ENCODE results near the gene OTOG.

OTOG gene

DNA sequence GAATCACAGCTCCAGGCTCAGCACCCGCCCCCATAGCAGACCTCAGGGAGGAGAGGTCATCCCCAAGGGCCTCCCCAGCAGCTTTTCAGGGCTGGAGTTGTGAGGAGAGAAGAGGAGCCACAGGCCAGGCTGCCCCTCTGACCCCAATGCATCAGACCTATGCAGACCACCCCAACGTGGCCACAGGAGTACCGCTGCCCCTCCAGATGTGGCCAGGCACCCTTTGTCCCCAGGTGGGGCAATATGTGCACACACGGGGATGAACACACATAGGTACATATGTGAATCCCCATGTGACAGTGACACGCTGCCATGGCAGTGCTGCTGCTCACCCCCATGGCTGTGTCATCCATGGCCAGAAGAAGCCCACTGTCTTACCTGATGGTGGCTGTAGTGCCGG is 13.7 kb upstream of the OTOG start:
- in situ Hi-C loops (cut with MboI; ENCODE audit: low sequenced_read_pairs) = no loop called here

DNA sequence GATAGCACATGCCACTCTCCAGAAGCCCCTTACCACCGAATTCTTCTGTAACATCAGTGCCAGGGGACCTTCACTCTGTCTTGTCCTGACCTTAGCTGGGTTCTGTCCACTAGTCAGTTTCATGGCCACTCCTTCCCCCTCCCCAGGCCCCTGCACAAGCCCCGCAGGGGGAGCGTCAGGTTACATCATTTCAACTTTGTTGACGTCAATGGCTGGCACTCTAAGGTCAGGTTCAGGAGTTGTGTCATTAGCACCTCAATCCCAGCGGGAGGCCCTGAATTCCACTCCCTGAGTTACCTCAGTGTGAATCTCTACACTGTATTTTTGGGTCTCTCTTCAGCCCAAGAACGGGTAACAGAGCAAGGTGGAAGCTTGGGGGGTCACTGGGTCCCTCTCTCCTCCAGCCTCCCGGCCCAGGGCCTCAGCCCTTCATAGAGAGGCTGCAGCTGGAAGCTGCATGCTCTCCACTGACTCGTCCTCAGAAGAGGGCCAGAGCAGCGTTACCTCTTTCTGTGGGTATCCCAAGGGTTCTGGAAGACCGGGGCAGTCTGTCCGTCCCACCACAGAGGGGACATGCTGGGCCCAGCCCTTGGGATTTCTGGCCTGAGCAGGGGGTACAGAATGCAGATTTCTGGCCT is 13.2 kb upstream of the OTOG start:
- in situ Hi-C loops (cut with MboI; ENCODE audit: low sequenced_read_pairs) = no loop called here

DNA sequence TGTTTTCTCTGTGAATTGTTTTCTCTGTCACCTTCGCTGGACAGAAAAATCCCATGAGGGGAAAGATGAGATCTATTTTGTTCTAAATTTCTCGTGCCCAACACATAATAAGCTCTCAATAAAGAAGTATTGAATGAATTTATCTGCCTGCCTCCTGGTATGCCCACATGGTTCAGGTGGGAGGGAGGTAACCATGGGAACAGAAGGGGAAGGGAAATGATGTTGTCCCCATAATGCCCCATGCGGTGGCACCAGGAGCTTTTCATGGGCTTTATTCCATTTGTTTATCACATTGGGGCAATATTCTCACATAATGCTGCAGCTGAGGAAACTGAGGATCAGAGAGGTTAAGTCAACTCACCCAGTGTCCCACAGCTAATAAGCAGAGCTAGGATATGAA is 11.6 kb upstream of the OTOG start:
- in situ Hi-C loops (cut with MboI; ENCODE audit: low sequenced_read_pairs) = no loop called here

DNA sequence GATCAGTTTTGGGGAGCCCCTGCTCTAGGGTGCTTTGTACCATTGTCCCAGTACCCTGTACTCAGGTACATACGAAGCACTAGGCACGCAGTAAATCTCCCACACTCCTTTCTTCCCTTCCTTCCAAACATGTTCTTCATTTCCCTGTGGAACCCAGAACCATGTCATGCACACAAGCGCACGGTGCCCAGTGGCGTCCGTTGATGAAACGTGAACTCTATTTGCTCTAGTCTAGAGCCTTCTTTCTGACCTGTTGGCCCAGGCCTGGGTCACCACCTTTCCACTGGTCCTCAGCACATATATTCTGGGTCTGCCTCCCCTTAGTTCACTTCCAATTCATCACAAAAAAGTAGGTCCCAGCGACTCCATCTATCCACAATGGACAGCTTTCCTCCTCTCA is 9.8 kb upstream of the OTOG start:
- in situ Hi-C loops (cut with MboI; ENCODE audit: low sequenced_read_pairs) = no loop called here

DNA sequence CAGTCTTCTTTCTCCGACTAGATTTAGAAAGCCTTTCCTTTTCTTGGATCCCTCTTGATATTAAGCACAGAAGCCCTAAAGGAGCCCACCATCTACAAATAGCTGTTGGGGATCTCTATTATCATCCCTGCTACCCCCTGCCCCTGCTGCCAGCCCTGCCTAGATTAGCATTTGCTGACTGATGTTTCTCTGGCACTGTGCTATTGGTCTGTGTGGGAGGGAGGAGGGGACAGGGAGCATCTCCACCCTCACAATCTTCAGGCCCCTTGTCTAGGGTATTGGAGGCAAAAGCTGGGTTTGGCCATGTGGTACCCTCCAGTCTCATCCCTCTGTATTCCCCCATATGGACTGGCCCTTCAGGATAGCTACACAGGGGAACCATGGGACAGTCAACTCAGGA is 9.0 kb upstream of the OTOG start:
- in situ Hi-C loops (cut with MboI; ENCODE audit: low sequenced_read_pairs) = no loop called here

DNA sequence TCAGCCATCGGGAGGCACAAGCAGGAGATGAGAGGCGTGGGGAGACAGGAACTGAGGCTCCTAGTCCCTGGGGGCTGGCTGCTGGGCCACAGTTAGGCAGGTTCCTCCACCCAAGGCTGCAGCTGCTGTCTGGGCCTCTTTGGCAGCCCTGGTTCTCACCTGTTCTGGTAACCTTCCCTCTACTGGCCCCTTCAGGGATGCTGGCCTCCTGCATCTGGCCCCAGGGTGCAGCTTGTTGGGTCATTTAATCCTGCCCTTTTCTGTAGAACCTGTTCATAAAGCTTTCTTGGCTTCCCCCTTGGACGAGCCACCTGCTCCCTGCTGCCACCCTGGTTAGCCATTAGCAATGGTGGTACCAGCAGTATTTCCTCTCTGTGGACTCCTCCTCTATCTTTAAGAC is 8.3 kb upstream of the OTOG start:
- in situ Hi-C loops (cut with MboI; ENCODE audit: low sequenced_read_pairs) = no loop called here

DNA sequence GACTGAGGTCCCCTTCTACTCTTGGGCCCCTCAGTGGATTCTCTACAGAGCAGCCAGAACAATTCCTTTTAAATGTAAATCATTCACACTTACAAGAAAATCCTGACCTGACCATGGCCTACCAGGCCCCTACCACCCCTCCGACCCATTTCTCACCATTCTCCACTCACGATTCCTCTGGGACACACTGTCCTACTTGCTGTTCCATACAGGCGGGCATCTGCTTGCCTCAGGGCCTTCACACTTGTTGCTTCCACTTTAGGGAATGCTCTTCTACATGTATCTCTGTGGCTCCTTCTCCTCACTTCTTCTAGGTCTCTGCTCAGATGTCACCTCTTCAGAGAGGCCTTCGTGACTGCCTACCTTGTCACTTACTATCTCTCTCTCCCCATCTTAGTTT is 6.3 kb upstream of the OTOG start:
- in situ Hi-C loops (cut with MboI; ENCODE audit: low sequenced_read_pairs) = no loop called here

DNA sequence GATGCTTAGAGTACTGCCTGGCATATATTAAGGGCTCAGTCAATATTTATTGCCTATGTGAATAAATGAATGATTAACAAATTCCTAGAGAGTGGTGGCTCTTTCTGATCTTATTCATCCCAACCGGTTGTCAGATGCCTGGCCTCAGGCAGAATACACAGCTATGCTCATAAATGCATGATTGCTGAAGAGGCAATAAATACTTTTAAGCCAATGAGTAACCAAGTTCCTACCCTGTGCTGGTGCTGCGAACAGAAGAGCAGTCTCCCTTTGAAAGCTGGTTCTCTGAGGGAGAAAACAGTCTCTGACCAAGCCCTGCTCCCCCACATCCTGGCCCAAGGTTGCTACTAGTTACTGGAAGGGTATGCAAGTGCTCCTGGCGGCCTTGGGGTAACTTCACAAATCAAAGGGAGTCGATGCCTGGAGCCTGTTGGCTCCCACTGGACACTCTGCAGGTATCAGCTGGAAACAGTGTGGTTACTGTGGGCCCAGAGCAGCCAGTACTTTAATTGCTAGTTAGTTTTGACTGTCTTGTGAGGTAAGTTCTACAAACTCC is 5.7 kb upstream of the OTOG start:
- in situ Hi-C loops (cut with MboI; ENCODE audit: low sequenced_read_pairs) = no loop called here

DNA sequence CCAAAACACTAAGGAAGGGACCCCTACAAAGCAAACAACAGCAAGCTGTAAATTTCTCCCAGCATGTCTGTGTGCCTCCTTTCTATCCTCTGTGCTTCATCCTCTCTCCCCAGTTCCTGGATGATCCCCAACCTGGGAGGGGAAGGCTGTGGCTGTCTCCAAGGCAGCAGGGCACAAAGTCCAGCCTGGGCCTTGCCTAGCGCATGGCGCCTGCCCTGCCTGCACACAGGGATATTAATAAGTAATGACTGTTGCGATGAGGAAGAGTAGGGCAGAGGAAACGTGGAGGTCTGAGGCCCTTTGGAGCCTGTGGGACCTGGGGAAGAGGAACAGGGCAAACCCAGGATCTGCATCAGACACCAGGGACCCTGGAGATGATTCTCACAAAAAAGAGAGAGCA is 4.8 kb upstream of the OTOG start:
- in situ Hi-C loops (cut with MboI; ENCODE audit: low sequenced_read_pairs) = no loop called here

DNA sequence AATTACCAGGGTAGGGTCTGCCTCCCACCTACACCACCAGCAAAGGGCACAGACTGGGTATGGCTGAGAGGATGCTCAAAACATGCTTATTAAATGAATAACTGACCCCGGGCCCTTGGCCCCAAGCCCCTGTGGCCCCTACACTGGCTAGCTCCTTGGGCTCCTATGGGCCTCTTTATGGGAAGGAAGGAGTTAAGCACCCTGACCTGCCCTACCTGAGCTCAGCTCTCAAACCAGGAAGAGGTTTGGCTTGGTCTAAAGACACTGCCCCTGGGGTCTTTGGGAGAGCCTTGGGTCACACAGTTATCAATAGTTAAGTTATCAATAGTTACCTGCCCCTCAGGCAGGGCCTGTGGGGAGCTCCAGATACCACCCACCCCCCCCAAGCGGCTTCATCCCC is 4.0 kb upstream of the OTOG start:
- in situ Hi-C loops (cut with MboI; ENCODE audit: low sequenced_read_pairs) = no loop called here

DNA sequence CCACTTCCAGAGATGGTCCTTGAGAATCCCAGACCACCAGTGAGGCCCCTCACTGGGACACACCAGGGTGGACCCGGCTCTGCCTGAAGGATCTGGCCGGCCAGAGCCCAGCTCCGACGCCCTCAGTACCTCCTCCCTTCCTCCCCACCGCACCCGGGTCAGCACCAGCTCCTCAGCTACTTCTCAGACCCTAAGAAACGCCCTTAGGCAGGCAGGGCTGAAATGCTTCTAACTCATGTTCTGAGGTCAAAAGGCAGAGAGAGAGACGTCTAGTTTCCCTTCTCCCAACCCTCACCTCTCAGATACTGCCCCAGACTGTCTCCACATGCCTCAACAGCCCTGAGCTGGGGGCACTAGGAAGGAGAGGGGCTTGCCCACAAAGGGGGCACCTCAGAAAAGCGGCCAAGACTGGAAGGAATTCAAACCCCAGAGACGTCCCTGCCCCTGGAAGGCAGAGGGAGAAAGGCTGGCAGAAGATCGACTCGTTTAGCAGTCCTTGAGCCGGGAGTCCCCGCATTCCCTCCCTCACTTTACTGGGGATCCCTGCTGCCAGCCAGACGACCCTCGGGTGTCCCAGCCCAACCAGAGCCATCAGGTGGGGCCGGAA is 3.4 kb upstream of the OTOG start:
- in situ Hi-C loops (cut with MboI; ENCODE audit: low sequenced_read_pairs) = no loop called here

DNA sequence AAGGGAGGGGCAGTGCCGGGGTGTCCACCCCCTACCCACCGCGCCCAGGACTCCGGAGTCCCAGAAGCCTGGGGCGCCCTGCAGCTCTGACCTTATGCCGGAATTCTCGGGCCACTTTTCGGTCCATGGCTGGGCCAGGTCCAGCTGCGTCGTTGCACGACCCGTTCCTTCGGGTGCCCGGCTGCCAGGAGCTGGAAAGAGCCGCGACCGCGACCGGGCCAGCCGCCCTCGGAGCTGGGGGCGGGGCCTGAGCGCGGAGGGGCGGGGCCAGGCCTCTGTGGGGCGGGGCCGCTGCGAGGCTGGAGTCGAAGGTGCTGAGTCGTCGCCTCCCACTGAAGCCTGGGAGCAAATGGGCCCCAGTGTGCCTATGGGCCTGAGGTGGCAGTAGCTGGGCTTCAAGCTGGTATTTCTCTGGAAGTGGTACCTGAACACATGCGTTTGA is 2.9 kb upstream of the OTOG start, which contains the start of gene USH1C:
Gene USH1C (minus strand): TSS at position 236 of the 442 bp plus-strand sequence. CDS start 109 bp downstream, at position 127.
- in situ Hi-C loops (cut with MboI; ENCODE audit: low sequenced_read_pairs) = no loop called here

DNA sequence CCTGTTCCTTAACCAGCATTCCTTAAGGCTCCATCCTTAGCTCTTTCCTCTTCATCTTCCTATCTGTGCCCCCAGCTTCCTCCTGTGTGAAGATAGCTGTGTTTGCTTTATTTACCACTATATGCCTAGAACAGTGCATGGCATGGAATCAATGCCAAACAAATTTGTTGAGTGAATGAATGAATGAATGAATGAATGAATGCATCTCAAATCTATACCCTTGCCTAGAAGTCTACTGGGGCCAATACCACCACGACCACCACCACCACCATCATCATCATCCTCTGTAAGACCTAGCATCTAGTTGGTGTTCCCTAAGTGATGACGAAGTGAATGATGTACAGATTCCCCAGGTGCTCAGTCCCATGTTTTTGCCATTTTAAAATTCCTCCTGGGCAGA is 819 bp upstream of the OTOG start:
- in situ Hi-C loops (cut with MboI; ENCODE audit: low sequenced_read_pairs) = no loop called here

DNA sequence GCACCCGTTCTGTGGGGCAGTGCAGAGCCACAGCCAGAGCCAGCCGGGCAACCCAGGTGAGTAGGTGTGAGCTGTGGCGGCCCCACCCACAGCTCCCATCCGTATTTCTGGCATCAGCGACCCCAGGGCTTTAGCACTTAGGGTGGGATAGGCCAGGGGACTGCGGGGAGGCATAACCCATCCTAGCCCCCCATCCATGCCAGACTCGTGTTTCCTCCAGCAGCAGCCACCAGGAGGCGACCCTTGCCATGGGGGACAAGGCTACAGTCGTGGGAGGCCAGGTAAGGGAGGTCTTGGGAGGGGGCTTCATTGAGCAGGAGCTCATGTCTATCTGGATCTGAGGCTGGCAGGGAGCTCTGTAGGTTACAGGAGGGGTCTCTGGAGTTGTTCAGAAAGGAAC is 873 bp downstream of the OTOG start:
- in situ Hi-C loops (cut with MboI; ENCODE audit: low sequenced_read_pairs) = no loop called here

DNA sequence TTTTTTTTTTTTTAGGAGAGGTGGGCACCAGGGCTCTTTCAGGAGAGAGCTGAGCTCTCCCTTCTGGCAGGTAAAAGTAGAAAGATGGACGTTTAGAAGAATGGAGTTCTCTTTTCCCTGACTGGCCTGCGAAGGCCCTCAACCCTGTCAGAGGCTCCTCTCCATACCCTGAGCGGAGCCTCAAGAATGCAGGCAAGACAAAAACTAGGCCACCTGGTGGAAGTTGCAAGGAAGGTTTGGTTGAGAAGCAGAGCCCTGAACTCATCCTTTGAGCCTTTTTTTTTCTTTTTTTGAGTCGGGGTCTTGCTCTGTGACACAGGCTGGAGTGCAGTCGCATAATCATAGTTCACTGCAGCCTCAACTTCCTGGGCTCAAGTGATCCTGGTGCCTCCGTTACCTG is 1.4 kb downstream of the OTOG start:
- in situ Hi-C loops (cut with MboI; ENCODE audit: low sequenced_read_pairs) = no loop called here

DNA sequence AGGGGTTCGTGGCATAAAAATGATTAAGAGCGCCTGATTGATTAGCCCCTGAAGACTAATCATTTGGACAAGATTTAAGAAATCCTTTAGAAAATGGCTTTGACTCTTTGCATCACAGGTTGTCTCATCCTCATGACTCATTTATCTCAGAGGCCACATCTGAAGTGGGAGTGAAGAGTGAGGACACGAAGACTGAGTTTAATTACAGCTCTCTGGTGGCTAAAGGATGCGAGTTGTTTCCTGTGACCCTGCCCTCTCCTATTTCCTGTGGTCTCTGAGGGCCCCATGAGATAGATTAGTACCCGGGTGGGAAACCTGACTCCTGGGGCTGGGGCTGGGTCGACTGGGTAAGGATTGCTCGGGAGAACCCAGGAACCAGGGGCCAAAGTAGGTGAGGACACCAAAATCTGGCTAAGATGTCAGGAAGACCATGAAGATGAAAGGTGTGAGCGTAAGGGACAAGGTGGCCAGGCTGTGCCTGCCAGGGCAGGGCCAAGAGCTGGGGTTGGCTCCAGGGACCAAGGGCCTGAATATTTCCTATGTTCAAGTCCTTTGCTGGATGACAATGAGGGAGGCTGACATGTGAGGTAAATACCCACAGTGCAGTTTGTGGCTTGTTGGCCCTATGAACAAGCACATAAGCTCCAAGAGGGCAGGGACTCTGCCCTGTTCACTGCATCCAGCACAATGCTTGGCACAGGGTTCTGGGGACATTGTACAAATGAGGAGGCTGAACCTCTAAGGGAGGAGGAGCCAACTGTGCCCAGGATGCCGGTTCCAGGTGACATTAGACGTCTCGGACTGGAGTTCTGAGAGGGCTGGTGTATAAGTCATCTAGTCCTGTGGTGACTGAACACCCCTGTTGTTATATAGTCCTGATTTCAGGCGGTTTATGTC is 3.6 kb downstream of the OTOG start:
- in situ Hi-C loops (cut with MboI; ENCODE audit: low sequenced_read_pairs) = no loop called here

DNA sequence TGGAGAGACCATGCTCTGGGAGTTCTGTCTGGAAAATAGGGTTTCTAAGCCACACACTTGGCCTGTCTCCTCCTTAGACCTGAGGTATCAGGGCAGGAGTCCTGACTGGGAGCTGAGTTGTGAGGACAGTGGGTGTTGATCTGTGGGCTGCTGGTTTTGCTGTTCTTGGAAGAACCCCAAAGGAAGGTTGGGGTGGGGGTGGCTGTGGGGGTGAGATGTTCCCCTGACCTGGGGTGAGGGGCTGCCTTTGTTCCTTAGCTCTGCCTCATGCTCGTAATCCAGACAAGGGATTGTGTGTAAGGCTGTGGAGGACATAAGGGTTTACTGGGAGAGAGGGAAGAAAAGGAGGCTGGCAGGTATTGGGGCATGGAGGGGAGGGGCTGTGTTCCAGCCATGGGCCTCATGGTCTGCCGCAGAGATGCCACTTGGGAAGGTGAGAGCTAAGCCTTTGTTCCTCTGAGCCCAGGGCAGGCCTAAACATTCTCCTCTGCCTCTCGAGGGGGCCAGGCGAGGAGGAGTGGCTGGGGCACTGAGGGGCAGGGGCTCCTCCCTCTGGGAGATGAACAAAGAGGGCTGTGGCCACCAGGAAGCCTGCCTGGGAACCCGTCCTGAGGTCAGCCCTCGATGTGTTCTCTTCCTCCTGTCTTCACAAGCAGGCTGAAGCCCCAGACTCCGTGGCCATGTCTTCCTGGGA is 4.4 kb downstream of the OTOG start:
- in situ Hi-C loops (cut with MboI; ENCODE audit: low sequenced_read_pairs) = no loop called here

DNA sequence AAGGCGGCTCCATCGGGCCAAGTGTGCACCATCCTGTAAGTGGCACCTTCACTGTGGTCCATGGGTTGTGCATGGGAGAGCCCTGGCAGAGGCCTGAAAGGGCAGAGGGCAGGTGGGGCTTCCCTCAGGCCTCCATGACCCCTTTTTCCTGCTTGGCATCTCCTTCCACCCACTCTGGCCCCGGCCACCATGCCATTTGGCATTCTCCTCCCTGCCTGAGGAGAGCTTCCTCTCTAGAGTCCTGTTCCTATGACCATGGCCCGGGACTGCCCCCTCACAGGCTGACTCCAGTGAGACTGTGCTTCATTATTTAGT is 4.9 kb downstream of the OTOG start:
- in situ Hi-C loops (cut with MboI; ENCODE audit: low sequenced_read_pairs) = no loop called here

DNA sequence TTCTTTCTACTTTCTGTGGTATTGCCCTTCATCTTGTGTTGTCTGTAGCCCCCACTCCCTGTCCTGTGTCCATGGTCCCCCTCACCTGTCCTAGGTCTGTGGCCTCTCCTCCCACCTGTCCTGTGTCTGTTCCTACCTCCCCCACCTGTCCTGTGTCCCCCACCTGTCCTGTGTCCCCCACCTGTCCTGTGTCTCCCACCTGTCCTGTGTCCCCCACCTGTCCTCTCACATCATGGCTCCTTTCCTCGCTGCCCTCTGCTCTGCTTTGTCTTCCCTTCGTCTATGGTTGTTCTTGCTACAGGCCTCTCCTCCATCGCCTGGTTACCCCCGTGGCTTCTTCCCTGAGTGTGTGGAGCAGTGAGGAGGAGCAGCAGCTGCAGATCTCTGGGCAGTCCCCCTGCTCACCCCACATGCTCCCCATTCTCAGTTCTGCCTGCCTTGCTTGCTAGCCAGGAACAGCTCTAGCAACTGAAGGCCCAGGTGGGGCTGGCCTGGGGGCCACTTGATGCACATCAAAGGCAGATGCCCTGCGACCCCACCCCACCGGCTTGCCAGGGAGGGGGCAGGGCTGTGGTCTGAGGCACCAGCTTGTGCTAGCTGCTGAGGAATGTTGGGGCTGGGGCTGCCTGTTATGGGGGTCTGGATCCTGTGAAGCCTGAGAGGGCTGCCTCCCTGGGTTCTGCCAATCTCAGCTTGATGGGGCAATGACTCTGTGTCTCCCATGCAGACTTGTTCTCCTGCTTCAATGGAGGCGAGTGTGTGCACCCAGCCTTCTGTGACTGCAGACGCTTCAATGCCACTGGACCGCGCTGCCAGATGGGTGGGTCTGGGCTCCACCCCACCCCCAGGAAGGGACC is 5.6 kb downstream of the OTOG start:
- in situ Hi-C loops (cut with MboI; ENCODE audit: low sequenced_read_pairs) = no loop called here

DNA sequence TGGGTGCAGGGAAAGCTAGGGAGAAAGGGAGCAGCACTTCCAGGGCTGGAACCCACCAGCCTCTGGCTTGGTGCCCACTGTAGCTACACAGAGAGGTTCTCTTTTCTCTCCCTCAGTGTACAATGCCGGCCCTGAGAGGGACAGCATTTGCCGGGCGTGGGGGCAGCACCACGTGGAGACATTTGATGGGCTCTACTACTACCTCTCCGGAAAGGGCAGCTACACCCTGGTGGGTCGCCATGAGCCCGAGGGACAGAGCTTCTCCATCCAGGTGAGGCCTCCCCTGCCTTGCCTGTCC is 6.1 kb downstream of the OTOG start:
- in situ Hi-C loops (cut with MboI; ENCODE audit: low sequenced_read_pairs) = no loop called here

DNA sequence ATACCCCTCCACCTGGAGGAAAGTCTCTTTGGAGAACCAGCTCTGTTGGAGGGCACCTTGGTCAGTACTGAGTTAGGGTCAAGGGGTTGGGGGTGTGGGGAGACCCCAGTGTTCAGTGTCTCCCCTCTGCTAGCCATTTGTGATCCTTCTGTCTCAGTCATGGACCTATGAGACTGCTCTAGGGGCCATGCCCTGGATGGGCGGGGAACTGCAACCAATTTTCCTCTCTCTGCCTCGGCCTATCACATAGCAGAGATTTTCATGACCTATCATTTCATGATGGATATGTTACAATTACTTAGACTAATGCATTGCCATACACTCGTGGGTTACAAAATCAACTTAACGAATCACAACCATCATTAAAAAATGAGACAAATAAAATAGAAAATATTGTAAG is 7.4 kb downstream of the OTOG start:
- in situ Hi-C loops (cut with MboI; ENCODE audit: low sequenced_read_pairs) = no loop called here
